Measurements from ENCODE around the gene FER.
"Not testable (repeated sequence)": the region's sequence is repeated elsewhere in the genome, so short reads cannot be mapped to it uniquely, and the experiment has no call there.

The FER gene

GRCh38 chr5:108797986-108798385 lies 50.3 kb downstream of the FER start:
- DNase-seq (ENCODE audit: low read depth in 2 of 3, low spot score in 1 of 3), result no peak

- no peak for DNase-seq (ENCODE audit: low read depth in 2 of 3, low spot score in 1 of 3)
Observed at GRCh38 chr5:108798513-108799265, 51.0 kb downstream of the FER start.

GRCh38 chr5:108801301-108801700 lies 53.6 kb downstream of the FER start:
- no peak for DNase-seq (ENCODE audit: low read depth in 2 of 3, low spot score in 1 of 3)

- no peak for DNase-seq (ENCODE audit: low read depth in 2 of 3, low spot score in 1 of 3)
Observed at GRCh38 chr5:108801776-108802175, 54.1 kb downstream of the FER start.

GRCh38 chr5:108810717-108811116 lies 63.0 kb downstream of the FER start:
- DNase-seq (ENCODE audit: low read depth in 2 of 3, low spot score in 1 of 3), result no peak

- no peak for DNase-seq (ENCODE audit: low read depth in 2 of 3, low spot score in 1 of 3)
Observed at GRCh38 chr5:108813673-108814072, 66.0 kb downstream of the FER start.

- no peak for DNase-seq (ENCODE audit: low read depth in 2 of 3, low spot score in 1 of 3)
Observed at GRCh38 chr5:108814551-108814950, 66.9 kb downstream of the FER start.

GRCh38 chr5:108818613-108819272 lies 71.0 kb downstream of the FER start:
- no peak for DNase-seq (ENCODE audit: low read depth in 2 of 3, low spot score in 1 of 3)

- DNase-seq (ENCODE audit: low read depth in 2 of 3, low spot score in 1 of 3), result no peak
Observed at GRCh38 chr5:108820983-108821382, 73.3 kb downstream of the FER start.

GRCh38 chr5:108822211-108822947 lies 74.7 kb downstream of the FER start:
- no peak for DNase-seq (ENCODE audit: low read depth in 2 of 3, low spot score in 1 of 3)

- no peak for DNase-seq (ENCODE audit: low read depth in 2 of 3, low spot score in 1 of 3)
Observed at GRCh38 chr5:108827131-108827530, 79.4 kb downstream of the FER start.

- no peak for DNase-seq (ENCODE audit: low read depth in 2 of 3, low spot score in 1 of 3)
Observed at GRCh38 chr5:108830705-108831276, 83.1 kb downstream of the FER start.

- no peak for DNase-seq (ENCODE audit: low read depth in 2 of 3, low spot score in 1 of 3)
Observed at GRCh38 chr5:108836492-108836891, 88.8 kb downstream of the FER start.

GRCh38 chr5:108842260-108842941 lies 94.7 kb downstream of the FER start:
- DNase-seq (ENCODE audit: low read depth in 2 of 3, low spot score in 1 of 3), result not testable (repeated sequence)

- not testable (repeated sequence) for DNase-seq (ENCODE audit: low read depth in 2 of 3, low spot score in 1 of 3)
Observed at GRCh38 chr5:108851129-108851528, 103.4 kb downstream of the FER start.

GRCh38 chr5:108857905-108858304 lies 110.2 kb downstream of the FER start:
- DNase-seq (ENCODE audit: low read depth in 2 of 3, low spot score in 1 of 3), result no peak

GRCh38 chr5:108858959-108859358 lies 111.3 kb downstream of the FER start:
- no peak for DNase-seq (ENCODE audit: low read depth in 2 of 3, low spot score in 1 of 3)

- DNase-seq (ENCODE audit: low read depth in 2 of 3, low spot score in 1 of 3), result no peak
Observed at GRCh38 chr5:108862211-108862610, 114.5 kb downstream of the FER start.

- not testable (repeated sequence) for DNase-seq (ENCODE audit: low read depth in 2 of 3, low spot score in 1 of 3)
Observed at GRCh38 chr5:108866097-108866496, 118.4 kb downstream of the FER start.

- no peak for DNase-seq (ENCODE audit: low read depth in 2 of 3, low spot score in 1 of 3)
Observed at GRCh38 chr5:108867656-108868055, 120.0 kb downstream of the FER start.

- DNase-seq (ENCODE audit: low read depth in 2 of 3, low spot score in 1 of 3), result no peak
Observed at GRCh38 chr5:108869066-108869465, 121.4 kb downstream of the FER start.

Data from stimulated activated CD4-positive, alpha-beta T cell treated with anti-CD3 and anti-CD28 coated beads, Interleukin-12 subunit alpha, Interleukin-12 subunit beta, amount 100 ng/mL, for 48 hours (primary cell).